Measurements from ENCODE around the gene LRRFIP1.
"Not testable (repeated sequence)": the region's sequence is repeated elsewhere in the genome, so short reads cannot be mapped to it uniquely, and the experiment has no call there.

Gene LRRFIP1

DNA sequence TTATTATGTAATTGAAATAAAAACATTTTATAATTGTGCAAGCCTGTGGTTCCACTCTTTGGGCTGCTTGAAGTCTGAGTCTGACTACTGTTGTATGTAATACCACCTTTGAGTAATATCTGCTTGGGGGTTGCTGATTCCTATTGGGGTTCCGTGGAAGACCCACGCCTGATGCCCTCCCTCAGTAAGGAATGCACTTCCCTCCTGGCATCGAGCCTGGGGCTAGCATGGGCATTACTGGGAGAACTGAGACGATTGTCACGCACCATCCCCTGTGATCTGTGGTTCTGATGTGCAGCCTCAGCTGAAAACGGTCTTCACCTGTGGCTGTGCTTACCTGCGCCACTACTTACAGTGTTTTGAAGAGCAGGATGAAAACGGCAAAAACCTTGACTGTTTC is 138.5 kb downstream of the LRRFIP1 start:
- DNase-seq (ENCODE audit: low read depth in 2 of 2, low spot score in 1 of 2): no peak

DNA sequence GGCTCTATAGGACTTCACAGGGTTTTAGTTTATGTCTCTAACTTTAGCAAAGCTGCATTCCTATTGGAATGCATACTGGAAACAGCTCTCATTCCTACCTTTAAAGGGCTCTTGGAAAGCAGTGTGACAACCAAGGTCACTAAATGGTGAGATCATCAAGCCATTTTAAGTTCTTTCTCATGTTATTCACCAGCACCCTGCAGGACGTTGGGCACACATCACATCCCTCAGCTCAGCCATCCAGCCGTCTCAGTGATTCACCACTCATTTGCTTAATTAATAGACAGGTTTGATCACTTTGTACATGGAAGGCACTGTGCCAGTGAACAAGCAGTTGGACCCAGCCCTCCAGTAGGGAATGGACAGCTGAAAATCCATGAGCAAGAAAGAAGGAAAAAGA is 139.0 kb downstream of the LRRFIP1 start:
- no peak for DNase-seq (ENCODE audit: low read depth in 2 of 2, low spot score in 1 of 2)

DNA sequence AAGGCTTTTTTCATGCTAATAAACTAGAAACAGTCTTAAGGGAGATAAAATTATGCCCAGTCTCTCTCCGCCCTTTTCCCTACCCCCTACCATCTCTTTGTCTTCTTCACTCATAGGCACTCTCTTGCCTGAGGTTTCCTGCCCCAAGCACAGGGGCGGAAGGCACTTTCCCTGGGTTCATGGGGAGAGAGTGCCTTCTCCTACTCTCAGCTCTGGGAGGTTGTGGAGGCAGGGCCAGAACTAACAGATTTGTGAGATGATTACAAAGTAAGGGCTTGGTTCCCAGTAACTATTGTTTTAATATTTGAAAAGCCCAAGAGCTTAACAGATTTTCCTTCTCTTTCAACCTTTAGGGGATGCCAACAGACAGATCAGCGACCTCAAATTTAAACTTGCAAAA is 145.1 kb downstream of the LRRFIP1 start:
- DNase-seq (ENCODE audit: low read depth in 2 of 2, low spot score in 1 of 2): no peak

- no peak for DNase-seq (ENCODE audit: low read depth in 2 of 2, low spot score in 1 of 2)
Measured at GRCh38 chr2:237773826-237774225, 146.4 kb downstream of the LRRFIP1 start.

DNA sequence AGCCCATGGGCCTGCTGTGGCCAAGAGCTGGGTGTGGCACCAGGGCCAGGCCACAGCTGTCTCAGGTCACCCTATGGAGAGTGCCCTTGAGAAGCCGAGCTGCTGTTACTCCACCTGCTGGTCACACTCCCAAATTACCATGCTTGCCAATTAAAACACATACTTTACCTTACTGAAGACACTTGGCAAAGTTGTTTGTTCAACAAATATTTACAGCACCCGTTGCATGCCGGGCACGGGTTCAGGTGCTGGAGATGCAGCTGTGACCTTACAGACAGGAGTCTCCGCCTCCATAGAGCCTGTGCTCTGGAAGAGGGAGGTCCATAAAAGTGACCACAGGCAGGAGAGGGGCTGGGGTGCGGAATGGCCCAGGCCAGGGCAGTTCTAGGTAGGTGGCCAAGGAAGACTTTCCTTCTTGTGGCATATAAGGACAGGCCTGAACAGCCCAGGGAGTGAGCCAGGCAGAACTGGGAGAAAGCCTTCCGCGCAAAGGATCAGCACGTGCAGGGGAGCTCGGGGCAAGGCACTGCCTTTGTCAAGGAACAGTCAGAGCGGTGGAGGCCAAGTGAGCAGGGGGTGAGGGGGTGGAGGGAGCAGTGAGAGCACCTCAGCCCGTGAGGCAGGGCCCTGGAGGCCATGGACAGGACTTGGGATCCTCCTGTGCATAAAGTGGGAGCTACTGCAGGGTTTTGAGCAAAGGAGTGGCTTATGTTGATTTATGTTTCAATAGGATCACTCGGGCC is 147.6 kb downstream of the LRRFIP1 start:
- no peak for DNase-seq (ENCODE audit: low read depth in 2 of 2, low spot score in 1 of 2)

- DNase-seq (ENCODE audit: low read depth in 2 of 2, low spot score in 1 of 2): no peak
Measured at GRCh38 chr2:237779521-237779920, 152.1 kb downstream of the LRRFIP1 start.

- no peak for DNase-seq (ENCODE audit: low read depth in 2 of 2, low spot score in 1 of 2)
Measured at GRCh38 chr2:237782181-237782580, 154.8 kb downstream of the LRRFIP1 start.

DNA sequence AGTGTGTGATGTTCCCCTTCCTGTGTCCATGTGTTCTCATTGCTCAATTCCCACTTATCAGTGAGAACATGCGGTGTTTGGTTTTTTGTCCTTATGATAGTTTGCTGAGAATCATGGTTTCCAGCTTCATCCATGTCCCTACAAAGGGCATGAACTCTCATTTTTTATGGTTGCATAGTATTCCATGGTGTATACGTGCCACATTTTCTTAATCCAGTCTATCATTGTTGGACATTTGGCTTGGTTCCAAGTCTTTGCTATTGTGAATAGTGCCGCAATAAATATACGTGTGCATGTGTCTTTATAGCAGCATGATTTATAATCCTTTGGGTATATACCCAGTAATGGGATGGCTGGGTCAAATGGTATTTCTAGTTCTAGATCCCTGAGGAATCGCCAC is 156.3 kb downstream of the LRRFIP1 start:
- DNase-seq (ENCODE audit: low read depth in 2 of 2, low spot score in 1 of 2): not testable (repeated sequence)

GRCh38 chr2:237786936-237787335 is 159.5 kb downstream of the LRRFIP1 start:
- DNase-seq (ENCODE audit: low read depth in 2 of 2, low spot score in 1 of 2): no peak

- no peak for DNase-seq (ENCODE audit: low read depth in 2 of 2, low spot score in 1 of 2)
Measured at GRCh38 chr2:237790353-237790752, 163.0 kb downstream of the LRRFIP1 start.

- DNase-seq (ENCODE audit: low read depth in 2 of 2, low spot score in 1 of 2): no peak
Measured at GRCh38 chr2:237791977-237792727, 164.8 kb downstream of the LRRFIP1 start.

GRCh38 chr2:237797253-237797652 is 169.9 kb downstream of the LRRFIP1 start:
- DNase-seq (ENCODE audit: low read depth in 2 of 2, low spot score in 1 of 2): no peak

DNA sequence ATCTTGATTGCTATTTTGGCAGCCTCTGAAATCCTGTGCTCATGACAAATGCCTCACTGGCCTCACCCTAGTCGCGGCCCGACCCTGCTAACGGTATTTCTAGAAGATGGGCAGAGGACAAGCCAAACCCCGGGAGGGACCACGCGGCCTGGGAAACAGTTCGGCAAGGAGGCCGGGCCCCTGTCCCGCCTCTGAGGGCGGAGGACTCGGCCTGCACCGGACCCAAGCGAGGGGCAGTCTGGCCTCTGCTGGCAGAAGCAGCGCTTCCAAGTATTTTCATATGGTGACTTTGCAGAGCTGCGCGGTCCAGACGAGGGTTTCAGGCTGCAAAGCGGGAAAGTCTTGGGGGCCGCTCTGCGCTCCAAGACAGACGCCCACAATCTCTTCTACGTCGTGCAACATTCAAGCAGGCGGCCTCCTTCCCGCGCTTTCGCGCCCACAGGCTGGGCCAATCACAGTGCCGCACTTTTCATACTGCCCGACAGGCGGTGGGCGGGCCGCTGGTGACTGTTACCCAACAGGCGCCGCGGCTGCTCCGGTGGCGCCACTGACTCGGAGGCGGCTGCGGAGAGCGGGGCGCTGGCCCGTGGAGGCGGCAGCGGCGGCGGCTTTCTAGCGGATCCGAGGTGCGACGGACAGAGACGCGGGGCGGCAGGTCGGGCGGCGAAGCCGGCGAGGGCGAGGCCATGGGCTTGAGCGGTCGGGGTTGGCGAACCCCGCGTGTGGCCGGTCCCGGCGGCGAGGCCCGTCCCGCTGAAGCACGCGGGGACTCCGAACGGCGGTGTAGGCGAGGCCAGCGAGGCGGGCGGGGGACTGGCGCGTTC is 171.1 kb downstream of the LRRFIP1 start, which contains the start of gene RBM44:
TSS of gene RBM44 (plus strand) at position 544 of the 824 bp plus-strand sequence. CDS start 14,831 bp downstream, outside the sequence.
- no peak for DNase-seq (ENCODE audit: low read depth in 2 of 2, low spot score in 1 of 2)

- no peak for DNase-seq (ENCODE audit: low read depth in 2 of 2, low spot score in 1 of 2)
Measured at GRCh38 chr2:237799060-237799428, 171.7 kb downstream of the LRRFIP1 start.

DNA sequence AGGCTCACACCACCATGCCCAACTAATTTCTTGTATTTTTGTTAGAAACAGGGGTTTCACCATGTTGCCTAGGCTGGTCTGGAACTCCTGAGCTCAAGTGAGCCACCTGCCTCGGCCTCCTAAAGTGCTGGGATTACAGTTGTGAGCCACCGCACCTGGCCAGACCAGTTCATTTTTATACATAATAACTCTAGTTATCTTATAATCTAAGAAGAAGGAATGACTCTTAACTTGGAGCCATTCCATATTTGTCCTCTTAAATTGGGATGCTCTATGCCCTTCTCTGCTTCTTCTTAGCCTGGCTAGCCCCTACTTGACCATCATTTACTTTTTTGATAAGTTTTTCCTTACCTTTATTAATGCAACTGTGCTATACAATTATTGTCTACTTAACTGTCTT is 174.1 kb downstream of the LRRFIP1 start:
- no peak for DNase-seq (ENCODE audit: low read depth in 2 of 2, low spot score in 1 of 2)

DNA sequence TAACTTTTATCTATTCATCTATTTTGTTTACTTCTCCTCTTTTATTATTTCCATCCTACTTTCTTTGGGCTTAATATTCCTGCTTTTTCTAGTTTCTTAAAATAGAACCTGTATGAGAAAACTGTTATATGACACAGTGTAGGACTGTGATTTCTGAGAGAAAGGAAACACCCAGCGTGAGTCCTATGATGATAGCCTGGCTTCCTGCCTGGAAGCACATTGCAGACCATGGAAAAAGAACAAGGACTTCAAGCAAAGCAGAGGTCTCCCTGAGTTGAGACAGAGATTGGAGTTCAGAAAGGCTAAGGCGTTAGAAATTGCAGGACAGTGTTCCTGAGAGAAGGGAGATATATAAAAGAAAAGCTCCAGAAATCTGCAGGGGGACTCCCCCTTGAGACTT is 178.9 kb downstream of the LRRFIP1 start:
- DNase-seq (ENCODE audit: low read depth in 2 of 2, low spot score in 1 of 2): no peak

- no peak for DNase-seq (ENCODE audit: low read depth in 2 of 2, low spot score in 1 of 2)
Measured at GRCh38 chr2:237815637-237816036, 188.2 kb downstream of the LRRFIP1 start.

GRCh38 chr2:237816531-237816930 is 189.1 kb downstream of the LRRFIP1 start:
- DNase-seq (ENCODE audit: low read depth in 2 of 2, low spot score in 1 of 2): no peak

GRCh38 chr2:237818066-237818473 is 190.7 kb downstream of the LRRFIP1 start:
- no peak for DNase-seq (ENCODE audit: low read depth in 2 of 2, low spot score in 1 of 2)

- DNase-seq (ENCODE audit: low read depth in 2 of 2, low spot score in 1 of 2): no peak
Measured at GRCh38 chr2:237819231-237819630, 191.8 kb downstream of the LRRFIP1 start.

DNA sequence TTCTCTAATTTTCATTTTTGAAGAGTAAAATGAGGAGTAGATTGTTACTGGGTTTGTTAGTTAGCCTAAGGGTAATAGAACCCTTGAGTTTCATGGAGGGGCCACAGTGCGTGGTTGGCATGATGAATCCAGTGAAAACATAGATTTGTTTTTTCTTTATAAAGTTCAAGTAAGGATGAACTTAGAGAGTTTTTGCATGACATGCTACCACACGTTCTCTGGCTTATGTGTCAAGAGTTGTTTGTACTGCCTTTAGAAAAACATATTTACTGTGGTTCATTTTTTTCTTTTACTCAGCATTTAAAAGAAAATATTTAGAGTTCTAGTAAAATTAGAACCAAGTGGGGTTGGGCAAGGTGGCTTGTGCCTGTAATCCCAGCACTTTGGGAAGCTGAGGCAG is 193.0 kb downstream of the LRRFIP1 start:
- DNase-seq (ENCODE audit: low read depth in 2 of 2, low spot score in 1 of 2): no peak

GRCh38 chr2:237823544-237823943 is 196.2 kb downstream of the LRRFIP1 start:
- no peak for DNase-seq (ENCODE audit: low read depth in 2 of 2, low spot score in 1 of 2)

All from stimulated activated CD8-positive, alpha-beta memory T cell treated with anti-CD3 and anti-CD28 coated beads, Interleukin-4, amount 100 ng/mL, for 1 hour (primary cell).